ENCODE results near the gene CHRM2.

DNA sequence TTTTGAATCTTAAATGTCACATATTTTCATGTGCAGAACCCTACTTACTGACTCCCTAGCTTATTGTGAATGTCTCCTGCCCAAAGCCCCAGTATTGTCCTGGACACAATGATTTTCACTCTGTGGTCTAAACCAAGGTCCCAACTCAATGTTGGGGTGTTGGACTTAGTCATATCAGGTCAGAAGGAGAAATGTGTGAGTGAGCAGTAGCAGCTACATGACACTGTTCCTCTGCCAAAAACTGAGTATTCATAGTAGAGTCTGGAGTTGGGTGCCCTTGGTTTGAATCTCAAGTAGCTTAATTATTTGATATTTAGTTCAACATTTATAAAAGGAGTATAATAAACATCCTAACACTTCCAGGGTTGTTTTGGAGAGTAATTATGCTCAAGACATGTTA lies 141.0 kb downstream of the CHRM2 start:
- TF ChIP-seq, protein P1, sequence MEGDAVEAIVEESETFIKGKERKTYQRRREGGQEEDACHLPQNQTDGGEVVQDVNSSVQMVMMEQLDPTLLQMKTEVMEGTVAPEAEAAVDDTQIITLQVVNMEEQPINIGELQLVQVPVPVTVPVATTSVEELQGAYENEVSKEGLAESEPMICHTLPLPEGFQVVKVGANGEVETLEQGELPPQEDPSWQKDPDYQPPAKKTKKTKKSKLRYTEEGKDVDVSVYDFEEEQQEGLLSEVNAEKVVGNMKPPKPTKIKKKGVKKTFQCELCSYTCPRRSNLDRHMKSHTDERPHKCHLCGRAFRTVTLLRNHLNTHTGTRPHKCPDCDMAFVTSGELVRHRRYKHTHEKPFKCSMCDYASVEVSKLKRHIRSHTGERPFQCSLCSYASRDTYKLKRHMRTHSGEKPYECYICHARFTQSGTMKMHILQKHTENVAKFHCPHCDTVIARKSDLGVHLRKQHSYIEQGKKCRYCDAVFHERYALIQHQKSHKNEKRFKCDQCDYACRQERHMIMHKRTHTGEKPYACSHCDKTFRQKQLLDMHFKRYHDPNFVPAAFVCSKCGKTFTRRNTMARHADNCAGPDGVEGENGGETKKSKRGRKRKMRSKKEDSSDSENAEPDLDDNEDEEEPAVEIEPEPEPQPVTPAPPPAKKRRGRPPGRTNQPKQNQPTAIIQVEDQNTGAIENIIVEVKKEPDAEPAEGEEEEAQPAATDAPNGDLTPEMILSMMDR (conservative IDR thresholded peaks at IDR 0.05 in 1 of 2, IDR thresholded peaks at IDR 0.05 in 1 of 2; ENCODE audit: low read depth in 1 of 2, low read length in 2 of 2): no peak
- TF ChIP-seq EZH2 (IDR thresholded peaks at IDR 0.05; ENCODE audit: low read length, missing control alignments): no peak
